Erythroblast (primary cell): Measurements from ENCODE around the gene ORM2.

Source experiments
- GATA1 ChIP-seq: IDR thresholded peaks from 2 replicates; pipeline ENCODE4 v1.6.1; 2011; ENCODE audit warnings: low read depth, mild to moderate bottlenecking, control low read depth, low read length, moderate library complexity
- POLR2A ChIP-seq: IDR thresholded peaks from 2 replicates; pipeline ENCODE4 v1.6.1; 2011; ENCODE audit warnings: mild to moderate bottlenecking, low read length

DNA sequence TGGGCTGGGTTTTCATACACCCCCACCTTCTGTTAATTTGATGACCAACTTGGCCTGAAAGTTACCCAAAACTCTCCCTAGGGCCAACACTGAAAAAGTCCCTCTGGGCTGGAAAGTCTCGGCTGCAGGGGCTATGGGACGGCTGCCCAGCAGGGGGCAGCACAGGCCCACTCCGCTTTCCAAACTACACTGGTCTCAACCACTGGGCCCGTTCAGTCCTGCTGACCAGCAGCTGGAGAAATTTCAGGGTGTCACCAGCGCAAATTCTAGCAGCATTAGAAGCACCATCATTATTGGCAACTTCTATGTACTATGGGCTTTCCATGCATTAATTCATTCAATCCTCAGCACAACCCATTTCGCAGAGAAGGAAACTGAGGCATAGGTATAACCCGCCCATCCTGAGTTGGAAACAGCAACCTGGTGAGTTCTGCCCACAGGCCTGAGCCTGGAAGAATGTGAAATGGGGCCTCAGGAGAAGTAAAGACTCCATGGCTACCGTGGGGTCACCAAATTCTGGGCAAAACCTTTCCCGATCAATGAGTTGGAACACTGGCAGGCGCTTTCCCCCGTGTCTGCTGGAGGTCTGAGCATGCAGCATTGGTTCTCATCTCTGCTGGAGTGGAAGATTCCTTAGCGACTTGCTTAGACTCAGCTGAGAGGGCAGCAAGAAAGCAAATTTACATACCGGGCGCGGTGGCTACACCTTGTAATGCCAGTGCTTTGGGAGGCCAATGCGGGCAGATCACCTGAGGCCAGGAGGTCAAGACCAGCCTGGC lies 9.7 kb downstream of the ORM2 start:
- TF ChIP-seq POLR2A (no peak), GATA1 (no peak)
